IgD-negative memory B cell (primary cell): ENCODE data around the gene HSPG2. TPM values are rescaled to one million over a fixed set of nuclear protein-coding genes. Genes with fewer than 3 reads are reported as not detected.
A peak's percentile ranks its signal among the peaks of the same experiment; 100 is the strongest.
"Not testable (repeated sequence)": the region's sequence is repeated elsewhere in the genome, so short reads cannot be mapped to it uniquely, and the experiment has no call there.

Experiments used
- H3K27ac Mint-ChIP-seq, 3 donors: one replicate each; pipeline ENCODE4 v1.8.0; 2020 to 2022; ENCODE audit warnings: mild to moderate bottlenecking in 3 of 3, mixed read lengths in 3 of 3, moderate library complexity in 1 of 3
- H3K27me3 Mint-ChIP-seq: one replicate; pipeline ENCODE4 v1.8.0; 2021; ENCODE audit warnings: mixed read lengths
- H3K36me3 Mint-ChIP-seq: one replicate; pipeline ENCODE4 v1.8.0; 2020; ENCODE audit warnings: mild to moderate bottlenecking, mixed read lengths
- H3K4me1 Mint-ChIP-seq, 3 donors: one replicate each; pipeline ENCODE4 v1.8.0; 2020 to 2022; ENCODE audit warnings: mixed read lengths in 3 of 3, mild to moderate bottlenecking in 1 of 3
- H3K4me3 Mint-ChIP-seq, 4 donors: one replicate each; pipeline ENCODE4 v1.8.0; 2020 to 2022; ENCODE audit warnings: mild to moderate bottlenecking in 4 of 4, mixed read lengths in 4 of 4, moderate library complexity in 3 of 4
- H3K9me3 Mint-ChIP-seq, 3 donors: one replicate each; pipeline ENCODE4 v1.8.0; 2020 to 2021; ENCODE audit warnings: mixed read lengths in 3 of 3, mild to moderate bottlenecking in 1 of 3
- polyA plus RNA-seq: library from polyadenylated mRNA; unstranded; fragments of 300-500 nt; fragmentation: Illumina TruSeq; gene quantifications from one replicate; pipeline ENCODE4 v1.2.3, GENCODE V29; 2021

The HSPG2 gene
- polyA plus RNA-seq, 1 donor from 2014 or later: 0.90 TPM

GRCh38 chr1:21930629-21931170, 6.4 kb downstream of the HSPG2 start:
- Mint-ChIP-seq H3K4me3 (no peak overlapping the region), H3K27ac (no peak overlapping the region), H3K36me3 (no peaks in the 10 kb centered on the region), H3K9me3 (no peaks in the 10 kb centered on the region), H3K27me3 (peaks cover 2% of the 10 kb centered on the region), H3K4me1 (peaks cover 0 to 4% (median 0%) of the 10 kb centered on the region in 3 donors)

- Mint-ChIP-seq H3K4me3 (no peak overlapping the region), H3K27ac (peak overlapping the region in 1 of 3 donors; percentile 78), H3K36me3 (no peaks in the 10 kb centered on the region), H3K9me3 (no peaks in the 10 kb centered on the region), H3K4me1 (peaks cover 0 to 2% (median 0%) of the 10 kb centered on the region in 3 donors), H3K27me3 (peaks cover 2% of the 10 kb centered on the region)
Measured at GRCh38 chr1:21930080-21930571, 7.0 kb downstream of the HSPG2 start.

GRCh38 chr1:21927533-21928237, 9.4 kb downstream of the HSPG2 start:
- Mint-ChIP-seq H3K9me3 (no peaks in the 10 kb centered on the region), H3K36me3 (no peaks in the 10 kb centered on the region), H3K27ac (no peak overlapping the region), H3K4me3 (no peak overlapping the region), H3K4me1 (peaks cover 0 to 2% (median 0%) of the 10 kb centered on the region in 3 donors), H3K27me3 (peaks cover 7% of the 10 kb centered on the region)

DNA sequence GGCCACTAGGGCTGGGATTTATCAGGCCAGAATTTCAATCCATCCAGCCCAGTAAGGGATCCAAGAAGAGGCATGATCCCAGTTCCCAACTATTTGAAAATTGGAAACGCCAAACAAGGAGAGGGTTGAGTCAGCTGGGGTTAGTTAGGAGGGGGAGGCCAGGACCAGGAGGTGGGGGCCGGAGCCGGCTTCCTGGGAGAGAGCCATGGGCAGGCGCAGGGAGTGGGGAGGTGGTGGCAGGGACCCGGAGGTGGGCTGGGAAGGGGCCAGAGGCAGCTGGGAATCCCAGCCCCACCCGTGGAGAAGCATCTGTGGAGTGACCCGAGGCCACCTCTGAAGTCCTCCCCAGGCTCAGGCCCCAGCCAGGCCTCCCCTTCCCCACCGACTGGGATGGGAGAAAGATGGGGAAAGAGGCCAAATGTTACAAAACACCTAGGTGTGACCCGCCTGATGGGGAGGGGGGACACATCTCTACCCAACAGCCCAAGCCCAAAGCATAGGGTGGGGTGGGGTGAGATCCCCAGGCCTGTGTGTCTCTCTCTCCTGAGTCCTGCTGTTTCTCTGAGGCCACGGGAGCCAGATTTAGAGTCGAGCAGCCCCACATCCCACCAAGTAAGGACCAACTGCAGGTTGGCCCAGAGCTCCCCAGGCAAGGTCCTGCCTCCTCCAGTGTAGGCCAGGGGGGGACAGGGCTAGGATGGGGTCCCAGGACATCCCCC, 10.1 kb downstream of the HSPG2 start:
- Mint-ChIP-seq H3K27ac (no peak overlapping the region), H3K4me3 (no peak overlapping the region)

DNA sequence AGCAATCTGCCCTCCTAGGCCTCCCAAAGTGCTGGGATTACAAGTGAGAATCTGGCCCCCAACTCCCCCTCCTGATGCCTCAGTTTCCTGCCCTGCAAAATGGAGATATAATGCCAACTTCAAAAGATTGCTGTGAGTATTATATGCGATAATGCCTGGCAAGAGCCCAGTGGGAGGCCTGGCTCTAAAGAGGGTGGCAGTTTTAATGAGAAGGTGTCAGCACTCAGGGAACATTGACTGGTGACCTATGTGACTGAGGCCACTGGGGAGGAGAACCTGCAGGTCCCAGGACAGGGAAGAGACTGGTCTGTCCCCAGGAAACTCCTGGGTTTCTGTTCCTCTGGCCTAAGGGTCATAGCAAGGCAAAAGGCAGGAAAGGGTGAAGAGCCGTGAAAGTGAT, 11.0 kb downstream of the HSPG2 start:
- Mint-ChIP-seq H3K9me3 (no peaks in the 10 kb centered on the region), H3K4me1 (peaks cover 0 to 2% (median 0%) of the 10 kb centered on the region in 3 donors), H3K27me3 (peaks cover 7% of the 10 kb centered on the region), H3K36me3 (no peaks in the 10 kb centered on the region), H3K27ac (no peak overlapping the region), H3K4me3 (no peak overlapping the region)

More for the DNA sequence above, 10.1 kb downstream of the HSPG2 start:
- Mint-ChIP-seq H3K9me3 (no peaks in the 10 kb centered on the region), H3K27me3 (peaks cover 7% of the 10 kb centered on the region), H3K4me1 (peaks cover 0 to 2% (median 0%) of the 10 kb centered on the region in 3 donors), H3K36me3 (no peaks in the 10 kb centered on the region)

DNA sequence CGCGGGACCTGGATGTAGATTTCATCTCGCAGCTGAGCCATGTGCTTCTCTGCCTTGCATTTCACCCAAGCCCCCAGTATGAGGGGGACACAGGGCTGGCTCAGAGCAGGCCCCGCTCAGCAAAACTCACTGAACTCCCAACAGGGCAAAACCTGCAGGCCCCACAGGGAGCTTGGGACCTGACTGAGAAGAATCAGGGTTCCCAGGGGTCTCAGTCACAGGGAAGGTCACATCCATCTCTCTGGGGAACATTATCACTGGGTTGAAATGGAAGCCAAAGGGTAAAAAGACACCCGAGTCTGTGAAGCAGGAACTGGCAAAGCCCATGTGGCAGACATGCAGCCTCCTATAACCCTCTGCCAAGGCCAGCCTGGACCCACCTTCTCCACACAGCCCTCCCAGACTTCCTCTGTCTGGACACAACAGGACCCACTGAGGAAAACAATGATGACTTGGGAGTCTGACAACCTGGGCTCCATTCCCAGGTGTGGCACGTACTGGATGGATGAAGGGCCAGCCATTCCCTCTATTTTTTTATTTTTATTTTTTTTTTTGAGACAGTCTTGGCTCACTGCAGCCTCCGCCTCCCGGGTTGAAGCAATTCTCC, 11.7 kb downstream of the HSPG2 start:
- H3K36me3 Mint-ChIP-seq: no peaks in the 10 kb centered on the region
- peaks cover 0 to 2% (median 0%) of the 10 kb centered on the region in 3 donors for H3K4me1 Mint-ChIP-seq
- H3K9me3 Mint-ChIP-seq: no peaks in the 10 kb centered on the region
- H3K4me3 Mint-ChIP-seq: no peak overlapping the region
- peaks cover 5% of the 10 kb centered on the region for H3K27me3 Mint-ChIP-seq
- no peak overlapping the region for H3K27ac Mint-ChIP-seq

GRCh38 chr1:21924503-21925005, 12.6 kb downstream of the HSPG2 start:
- Mint-ChIP-seq H3K27ac (no peak overlapping the region), H3K4me1 (peaks cover 0 to 2% (median 0%) of the 10 kb centered on the region in 3 donors), H3K27me3 (peaks cover 5% of the 10 kb centered on the region), H3K4me3 (no peak overlapping the region), H3K36me3 (no peaks in the 10 kb centered on the region), H3K9me3 (no peaks in the 10 kb centered on the region)

- no peak overlapping the region for H3K27ac Mint-ChIP-seq
- H3K36me3 Mint-ChIP-seq: no peaks in the 10 kb centered on the region
- no peaks in the 10 kb centered on the region for H3K4me1 Mint-ChIP-seq
- peaks cover 4% of the 10 kb centered on the region for H3K27me3 Mint-ChIP-seq
- no peak overlapping the region for H3K4me3 Mint-ChIP-seq
- H3K9me3 Mint-ChIP-seq: no peaks in the 10 kb centered on the region
Measured at GRCh38 chr1:21922090-21923013, 14.8 kb downstream of the HSPG2 start.

DNA sequence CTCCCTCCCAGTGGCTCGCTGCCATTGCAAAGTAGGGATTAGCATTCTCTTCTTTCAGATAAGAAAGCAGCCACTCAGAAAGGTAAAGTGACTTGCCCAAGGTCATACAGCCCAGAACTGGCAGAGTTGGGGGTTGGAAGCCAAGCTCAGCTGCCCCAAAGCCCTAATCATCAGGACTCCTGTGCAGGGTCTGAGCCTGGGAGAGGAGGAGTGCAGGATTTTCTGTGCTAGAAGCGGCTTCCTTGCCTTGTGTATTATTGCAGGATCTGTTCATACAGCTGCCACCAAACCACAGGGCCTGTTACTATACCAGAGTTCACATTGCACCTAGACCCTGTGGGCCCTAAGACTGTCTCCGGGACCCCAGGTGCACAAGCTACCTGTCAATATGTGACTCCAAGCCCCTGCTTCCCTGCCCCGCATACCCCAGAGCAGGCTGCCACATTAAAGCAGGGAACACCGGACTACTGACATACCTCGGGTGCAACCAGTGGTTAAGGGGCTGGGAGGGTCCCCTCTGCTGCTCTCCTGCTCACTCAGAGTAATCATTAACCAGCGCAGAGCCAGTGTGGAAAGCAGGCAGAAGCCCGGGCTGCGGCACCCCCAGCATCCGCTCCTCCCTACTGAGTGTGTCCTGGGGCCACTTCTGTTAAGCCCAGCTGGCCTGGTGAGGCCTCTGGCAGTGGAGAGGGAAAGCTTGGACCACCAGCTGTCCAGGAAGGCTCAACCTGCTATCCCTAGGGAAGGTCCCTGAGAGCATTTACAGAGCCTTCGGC, 15.8 kb downstream of the HSPG2 start:
- Mint-ChIP-seq H3K36me3 (no peaks in the 10 kb centered on the region), H3K27me3 (peaks cover 4% of the 10 kb centered on the region), H3K27ac (peak overlapping the region in 1 of 3 donors; percentile 37), H3K4me3 (no peak overlapping the region), H3K4me1 (no peaks in the 10 kb centered on the region), H3K9me3 (no peaks in the 10 kb centered on the region)

DNA sequence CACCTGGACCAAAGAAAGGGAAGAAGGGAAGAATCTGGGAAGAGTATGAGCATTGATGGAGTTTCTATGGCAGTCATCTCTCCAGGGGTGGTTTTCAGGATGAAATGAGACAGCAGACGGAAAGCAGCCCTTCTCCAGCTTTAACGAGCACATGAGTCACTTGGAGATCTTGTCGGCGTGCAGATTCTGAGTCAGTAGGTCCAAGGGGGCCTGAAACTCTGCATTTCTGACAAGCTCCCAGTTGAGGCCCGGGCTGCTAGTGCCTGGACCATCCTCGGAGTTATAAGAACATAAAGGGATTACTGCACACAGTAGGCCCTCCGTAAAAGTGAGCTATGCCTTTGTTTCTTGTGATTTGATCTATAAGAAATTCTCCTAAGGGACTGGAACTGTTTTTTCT, 17.6 kb downstream of the HSPG2 start:
- Mint-ChIP-seq H3K36me3 (no peaks in the 10 kb centered on the region), H3K27me3 (no peaks in the 10 kb centered on the region), H3K27ac (no peak overlapping the region), H3K9me3 (no peaks in the 10 kb centered on the region), H3K4me3 (no peak overlapping the region), H3K4me1 (no peaks in the 10 kb centered on the region)

- H3K27me3 Mint-ChIP-seq, H3K36me3 Mint-ChIP-seq, H3K4me1 Mint-ChIP-seq, H3K27ac Mint-ChIP-seq, H3K4me3 Mint-ChIP-seq, H3K9me3 Mint-ChIP-seq: not testable (repeated sequence)
Measured at GRCh38 chr1:21917239-21917631, 19.9 kb downstream of the HSPG2 start.

DNA sequence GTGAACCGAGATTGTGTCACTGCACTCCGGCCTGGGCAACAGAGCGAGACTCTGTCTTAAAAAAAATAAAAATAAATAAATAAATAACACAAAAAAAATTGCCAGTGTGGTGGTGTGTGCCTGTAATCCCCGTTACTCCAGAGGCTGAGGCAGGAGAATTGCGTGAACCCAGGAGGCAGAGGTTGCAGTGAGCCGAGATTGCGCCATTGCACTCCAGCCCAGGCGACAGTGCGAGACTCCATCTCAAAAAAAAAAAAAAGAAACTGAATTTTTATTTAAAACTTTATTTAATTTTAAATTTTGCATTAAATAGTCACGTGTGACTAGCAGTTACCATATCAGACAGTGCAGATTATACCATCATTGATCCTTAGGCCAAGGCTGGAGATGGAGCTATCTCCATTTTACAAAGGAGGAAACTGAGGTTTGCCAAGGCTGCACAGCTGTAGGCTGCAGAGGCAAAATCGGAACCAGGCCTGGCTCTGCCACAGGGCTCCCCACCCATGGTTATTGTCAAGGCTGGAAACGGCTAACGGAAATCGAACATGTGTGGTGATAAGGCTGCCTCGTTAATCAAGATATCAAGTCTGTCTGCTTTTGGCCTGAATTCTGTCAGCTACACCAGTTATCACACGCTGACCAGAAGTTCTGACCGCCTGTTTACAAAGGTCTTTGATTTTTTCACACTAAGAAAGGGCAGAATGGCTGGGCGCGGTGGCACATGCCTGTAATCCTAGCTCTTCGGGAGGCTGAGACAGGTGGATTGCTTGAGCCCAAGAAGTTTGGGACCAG, 20.5 kb downstream of the HSPG2 start:
- Mint-ChIP-seq H3K4me3 (no peak overlapping the region), H3K27me3 (no peaks in the 10 kb centered on the region), H3K9me3 (no peaks in the 10 kb centered on the region), H3K36me3 (no peaks in the 10 kb centered on the region), H3K27ac (no peak overlapping the region), H3K4me1 (peaks cover 0 to 1% (median 0%) of the 10 kb centered on the region in 3 donors)
